Measurements from ENCODE around the gene ZNF474. TPM values are rescaled to one million over a fixed set of nuclear protein-coding genes. Genes with fewer than 3 reads are reported as not detected.

The ZNF474 gene
- total and polyA plus RNA-seq, 2 donors = 0.09 to 0.50 TPM

GRCh38 chr5:122124766-122125165 is 4.6 kb upstream of the ZNF474 start:
- 96% methylated on average over 2 of the region's 2 CpGs for WGBS
- Histone ChIP-seq H3K27me3 (ENCODE audit: control insufficient read depth in 2 of 2, insufficient read depth in 1 of 2, low read length in 1 of 2) (no peaks in the 10 kb centered on the region), H3K36me3 (ENCODE audit: control insufficient read depth in 2 of 2, insufficient read depth in 2 of 2, low read length in 1 of 2) (no peaks in the 10 kb centered on the region), H3K9me3 (ENCODE audit: control insufficient read depth in 2 of 2, insufficient read depth in 1 of 2, low read length in 1 of 2) (no peaks in the 10 kb centered on the region), H3K4me1 (ENCODE audit: control insufficient read depth in 2 of 2, insufficient read depth in 2 of 2, low read length in 2 of 2) (peaks cover 0 to 16% of the 10 kb centered on the region in 2 donors), H3K27ac (ENCODE audit: low read depth in 1 of 2, low read length in 1 of 2) (no peak overlapping the region), H3K4me3 (ENCODE audit: low read length in 2 of 2) (no peak overlapping the region)
- no peak for DNase-seq (ENCODE audit: low read depth in 6 of 9, low spot score in 9 of 9)

GRCh38 chr5:122126177-122126755 is 3.1 kb upstream of the ZNF474 start:
- Histone ChIP-seq H3K27me3 (ENCODE audit: control insufficient read depth in 2 of 2, insufficient read depth in 1 of 2, low read length in 1 of 2) (no peaks in the 10 kb centered on the region), H3K27ac (ENCODE audit: low read depth in 1 of 2, low read length in 1 of 2) (no peak overlapping the region), H3K36me3 (ENCODE audit: control insufficient read depth in 2 of 2, insufficient read depth in 2 of 2, low read length in 1 of 2) (no peaks in the 10 kb centered on the region), H3K9me3 (ENCODE audit: control insufficient read depth in 2 of 2, insufficient read depth in 1 of 2, low read length in 1 of 2) (no peaks in the 10 kb centered on the region), H3K4me3 (ENCODE audit: low read length in 2 of 2) (no peak overlapping the region), H3K4me1 (ENCODE audit: control insufficient read depth in 2 of 2, insufficient read depth in 2 of 2, low read length in 2 of 2) (peaks cover 0 to 16% of the 10 kb centered on the region in 2 donors)
- peak in 6 of 9 donors; percentile 8 to 73 (median 28) for DNase-seq (ENCODE audit: low read depth in 6 of 9, low spot score in 9 of 9)
- WGBS = 28% methylated on average over 2 of the region's 2 CpGs

- H3K4me1 ChIP-seq (ENCODE audit: control insufficient read depth in 2 of 2, insufficient read depth in 2 of 2, low read length in 2 of 2) = peaks cover 0 to 16% of the 10 kb centered on the region in 2 donors
- WGBS = 73% methylated on average over 10 of the region's 10 CpGs
- no peaks in the 10 kb centered on the region for H3K36me3 ChIP-seq (ENCODE audit: control insufficient read depth in 2 of 2, insufficient read depth in 2 of 2, low read length in 1 of 2)
- H3K4me3 ChIP-seq (ENCODE audit: low read length in 2 of 2) = no peak overlapping the region
- no peaks in the 10 kb centered on the region for H3K9me3 ChIP-seq (ENCODE audit: control insufficient read depth in 2 of 2, insufficient read depth in 1 of 2, low read length in 1 of 2)
- peak in 3 of 9 donors; percentile 22 to 65 (median 35) for DNase-seq (ENCODE audit: low read depth in 6 of 9, low spot score in 9 of 9)
- no peaks in the 10 kb centered on the region for H3K27me3 ChIP-seq (ENCODE audit: control insufficient read depth in 2 of 2, insufficient read depth in 1 of 2, low read length in 1 of 2)
- H3K27ac ChIP-seq (ENCODE audit: low read depth in 1 of 2, low read length in 1 of 2) = no peak overlapping the region
Observed at GRCh38 chr5:122126756-122127321, 2.5 kb upstream of the ZNF474 start.

- Histone ChIP-seq H3K27me3 (ENCODE audit: control insufficient read depth in 2 of 2, insufficient read depth in 1 of 2, low read length in 1 of 2) (no peaks in the 10 kb centered on the region), H3K4me1 (ENCODE audit: control insufficient read depth in 2 of 2, insufficient read depth in 2 of 2, low read length in 2 of 2) (peaks cover 0 to 16% of the 10 kb centered on the region in 2 donors), H3K9me3 (ENCODE audit: control insufficient read depth in 2 of 2, insufficient read depth in 1 of 2, low read length in 1 of 2) (no peaks in the 10 kb centered on the region), H3K4me3 (ENCODE audit: low read length in 2 of 2) (no peak overlapping the region), H3K36me3 (ENCODE audit: control insufficient read depth in 2 of 2, insufficient read depth in 2 of 2, low read length in 1 of 2) (no peaks in the 10 kb centered on the region), H3K27ac (ENCODE audit: low read depth in 1 of 2, low read length in 1 of 2) (no peak overlapping the region)
- WGBS = 92% methylated on average over 2 of the region's 2 CpGs
- DNase-seq (ENCODE audit: low read depth in 6 of 9, low spot score in 9 of 9) = no peak
Observed at GRCh38 chr5:122130152-122130551, 806 bp downstream of the ZNF474 start.

- 9% methylated on average over 4 of the region's 4 CpGs for WGBS
- Histone ChIP-seq H3K27ac (ENCODE audit: low read depth in 1 of 2, low read length in 1 of 2) (no peak overlapping the region), H3K4me3 (ENCODE audit: low read length in 2 of 2) (no peak overlapping the region), H3K9me3 (ENCODE audit: control insufficient read depth in 2 of 2, insufficient read depth in 1 of 2, low read length in 1 of 2) (no peaks in the 10 kb centered on the region), H3K4me1 (ENCODE audit: control insufficient read depth in 2 of 2, insufficient read depth in 2 of 2, low read length in 2 of 2) (peaks cover 5 to 9% of the 10 kb centered on the region in 2 donors), H3K27me3 (ENCODE audit: control insufficient read depth in 2 of 2, insufficient read depth in 1 of 2, low read length in 1 of 2) (no peaks in the 10 kb centered on the region), H3K36me3 (ENCODE audit: control insufficient read depth in 2 of 2, insufficient read depth in 2 of 2, low read length in 1 of 2) (no peaks in the 10 kb centered on the region)
- DNase-seq (ENCODE audit: low read depth in 6 of 9, low spot score in 9 of 9) = peak in 7 of 9 donors; percentile 30 to 81 (median 49)
Observed at GRCh38 chr5:122137702-122138101, 8.4 kb downstream of the ZNF474 start.

GRCh38 chr5:122138356-122138755 is 9.0 kb downstream of the ZNF474 start:
- no peaks in the 10 kb centered on the region for H3K36me3 ChIP-seq (ENCODE audit: control insufficient read depth in 2 of 2, insufficient read depth in 2 of 2, low read length in 1 of 2)
- no peaks in the 10 kb centered on the region for H3K9me3 ChIP-seq (ENCODE audit: control insufficient read depth in 2 of 2, insufficient read depth in 1 of 2, low read length in 1 of 2)
- no peaks in the 10 kb centered on the region for H3K27me3 ChIP-seq (ENCODE audit: control insufficient read depth in 2 of 2, insufficient read depth in 1 of 2, low read length in 1 of 2)
- DNase-seq (ENCODE audit: low read depth in 6 of 9, low spot score in 9 of 9) = no peak
- 82% methylated on average over 3 of the region's 3 CpGs for WGBS
- no peak overlapping the region for H3K4me3 ChIP-seq (ENCODE audit: low read length in 2 of 2)
- peaks cover 5 to 9% of the 10 kb centered on the region in 2 donors for H3K4me1 ChIP-seq (ENCODE audit: control insufficient read depth in 2 of 2, insufficient read depth in 2 of 2, low read length in 2 of 2)
- no peak overlapping the region for H3K27ac ChIP-seq (ENCODE audit: low read depth in 1 of 2, low read length in 1 of 2)

GRCh38 chr5:122140900-122141299 is 11.6 kb downstream of the ZNF474 start:
- 97% methylated on average over 3 of the region's 3 CpGs for WGBS
- H3K4me3 ChIP-seq (ENCODE audit: low read length in 2 of 2) = no peak overlapping the region

GRCh38 chr5:122141751-122142150 is 12.4 kb downstream of the ZNF474 start:
- Histone ChIP-seq H3K27me3 (ENCODE audit: control insufficient read depth in 2 of 2, insufficient read depth in 1 of 2, low read length in 1 of 2) (no peaks in the 10 kb centered on the region), H3K9me3 (ENCODE audit: control insufficient read depth in 2 of 2, insufficient read depth in 1 of 2, low read length in 1 of 2) (no peaks in the 10 kb centered on the region), H3K4me1 (ENCODE audit: control insufficient read depth in 2 of 2, insufficient read depth in 2 of 2, low read length in 2 of 2) (peaks cover 5 to 9% of the 10 kb centered on the region in 2 donors), H3K4me3 (ENCODE audit: low read length in 2 of 2) (no peak overlapping the region), H3K27ac (ENCODE audit: low read depth in 1 of 2, low read length in 1 of 2) (no peak overlapping the region), H3K36me3 (ENCODE audit: control insufficient read depth in 2 of 2, insufficient read depth in 2 of 2, low read length in 1 of 2) (no peaks in the 10 kb centered on the region)
- DNase-seq (ENCODE audit: low read depth in 6 of 9, low spot score in 9 of 9) = no peak
- 94% methylated on average over 1 of the region's 1 CpG for WGBS

More at GRCh38 chr5:122140900-122141299, 11.6 kb downstream of the ZNF474 start:
- H3K36me3 ChIP-seq (ENCODE audit: control insufficient read depth in 2 of 2, insufficient read depth in 2 of 2, low read length in 1 of 2) = no peaks in the 10 kb centered on the region
- H3K4me1 ChIP-seq (ENCODE audit: control insufficient read depth in 2 of 2, insufficient read depth in 2 of 2, low read length in 2 of 2) = peaks cover 5 to 9% of the 10 kb centered on the region in 2 donors
- DNase-seq (ENCODE audit: low read depth in 6 of 9, low spot score in 9 of 9) = no peak
- no peaks in the 10 kb centered on the region for H3K9me3 ChIP-seq (ENCODE audit: control insufficient read depth in 2 of 2, insufficient read depth in 1 of 2, low read length in 1 of 2)
- no peaks in the 10 kb centered on the region for H3K27me3 ChIP-seq (ENCODE audit: control insufficient read depth in 2 of 2, insufficient read depth in 1 of 2, low read length in 1 of 2)
- H3K27ac ChIP-seq (ENCODE audit: low read depth in 1 of 2, low read length in 1 of 2) = no peak overlapping the region

GRCh38 chr5:122142480-122143164 is 13.3 kb downstream of the ZNF474 start:
- Histone ChIP-seq H3K9me3 (ENCODE audit: control insufficient read depth in 2 of 2, insufficient read depth in 1 of 2, low read length in 1 of 2) (no peaks in the 10 kb centered on the region), H3K4me3 (ENCODE audit: low read length in 2 of 2) (no peak overlapping the region), H3K36me3 (ENCODE audit: control insufficient read depth in 2 of 2, insufficient read depth in 2 of 2, low read length in 1 of 2) (no peaks in the 10 kb centered on the region), H3K27ac (ENCODE audit: low read depth in 1 of 2, low read length in 1 of 2) (no peak overlapping the region), H3K4me1 (ENCODE audit: control insufficient read depth in 2 of 2, insufficient read depth in 2 of 2, low read length in 2 of 2) (peaks cover 2% of the 10 kb centered on the region in 2 donors), H3K27me3 (ENCODE audit: control insufficient read depth in 2 of 2, insufficient read depth in 1 of 2, low read length in 1 of 2) (no peaks in the 10 kb centered on the region)
- 94% methylated on average over 6 of the region's 6 CpGs for WGBS
- no peak for DNase-seq (ENCODE audit: low read depth in 6 of 9, low spot score in 9 of 9)
